Bronchial epithelial cell (primary cell): Measurements from ENCODE around the gene ARHGAP19. TPM values are rescaled to one million over a fixed set of nuclear protein-coding genes. Genes with fewer than 3 reads are reported as not detected.

Experiments used
- DNase-seq: peaks from one replicate; pipeline ENCODE4 v3.0.0-alpha.2; 2010; ENCODE audit warnings: low read depth
- FAIRE-seq: peaks from 2 replicates; lab custom pipeline; 2011; peaks lifted over from hg19 to GRCh38; lab: Jason Lieb, UNC
- H3K27me3 ChIP-seq: 2 replicates; pipeline ENCODE4 v1.5.1; 2011; ENCODE audit warnings: low read length; ENCODE audit not compliant: control insufficient read depth, insufficient read depth
- H3K36me3 ChIP-seq: 2 replicates; pipeline ENCODE4 v1.5.1; 2011; ENCODE audit warnings: low read length; ENCODE audit not compliant: control insufficient read depth, insufficient read depth
- H3K4me3 ChIP-seq: 2 replicates; pipeline ENCODE4 v1.5.1; 2011; ENCODE audit warnings: mild to moderate bottlenecking, low read depth, low read length, control low read depth
- CTCF ChIP-seq: IDR thresholded peaks from 2 replicates; pipeline ENCODE4 v1.5.1; 2011; ENCODE audit warnings: mild to moderate bottlenecking, moderate library complexity, low read length, control low read depth, inconsistent platforms; ENCODE audit not compliant: insufficient read depth, severe bottlenecking
- total RNA-seq: library from RNA; depleted of rRNA; stranded (reverse); fragments of >200 nt; gene quantifications from 2 replicates; pipeline ENCODE4 v1.2.1, GENCODE V29; 2014

ARHGAP19 gene
- total RNA-seq, 1 donor from 2014 or later: 4.7 TPM

DNA sequence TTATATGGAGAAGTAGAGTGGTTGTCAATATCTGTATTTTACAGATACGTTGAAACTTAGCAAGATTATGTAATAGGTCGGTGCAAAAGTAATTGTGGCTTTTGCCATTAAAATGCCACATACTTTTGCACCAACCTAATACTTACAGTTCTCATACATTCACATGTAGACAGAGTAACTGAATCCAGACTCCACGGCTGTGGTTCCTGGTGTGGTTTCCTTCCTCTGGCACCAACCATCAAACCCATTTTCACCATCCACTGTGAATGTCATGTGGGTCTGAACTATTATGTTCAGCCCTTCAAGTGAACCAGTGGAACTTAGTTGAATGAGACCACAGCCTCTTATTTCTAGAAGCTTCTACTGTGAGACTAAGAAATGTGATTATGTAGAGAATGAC is 75.1 kb downstream of the ARHGAP19 start:
- DNase-seq: no peak
- FAIRE-seq: no peak
- no peaks in the 10 kb centered on the region for H3K36me3 ChIP-seq
- H3K4me3 ChIP-seq: no peak overlapping the region
- TF ChIP-seq CTCF: no peak
- H3K27me3 ChIP-seq: no peaks in the 10 kb centered on the region

- FAIRE-seq (no peak), DNase-seq (no peak)
- Histone ChIP-seq H3K36me3 (no peaks in the 10 kb centered on the region), H3K4me3 (no peak overlapping the region), H3K27me3 (no peaks in the 10 kb centered on the region)
- no peak for TF ChIP-seq CTCF
Observed at GRCh38 chr10:97215619-97216260, 76.7 kb downstream of the ARHGAP19 start.

- FAIRE-seq: no peak
- no peak for TF ChIP-seq CTCF
Observed at GRCh38 chr10:97213431-97213830, 79.0 kb downstream of the ARHGAP19 start.

GRCh38 chr10:97211229-97211628 is 81.2 kb downstream of the ARHGAP19 start:
- Histone ChIP-seq H3K36me3 (no peaks in the 10 kb centered on the region), H3K27me3 (no peaks in the 10 kb centered on the region), H3K4me3 (no peak overlapping the region)
- DNase-seq (no peak), FAIRE-seq (no peak)
- no peak for TF ChIP-seq CTCF

More at GRCh38 chr10:97213431-97213830, 79.0 kb downstream of the ARHGAP19 start:
- Histone ChIP-seq H3K27me3 (no peaks in the 10 kb centered on the region), H3K36me3 (no peaks in the 10 kb centered on the region), H3K4me3 (no peak overlapping the region)
- no peak for DNase-seq

- DNase-seq (peak; percentile 64), FAIRE-seq (no peak)
- H3K4me3 ChIP-seq: no peak overlapping the region
- peaks cover 1% of the 10 kb centered on the region for H3K27me3 ChIP-seq
- TF ChIP-seq CTCF: peak; percentile 91
- no peaks in the 10 kb centered on the region for H3K36me3 ChIP-seq
Observed at GRCh38 chr10:97210543-97210960, 81.9 kb downstream of the ARHGAP19 start.

GRCh38 chr10:97207756-97208346 is 84.6 kb downstream of the ARHGAP19 start:
- FAIRE-seq: no peak
- TF ChIP-seq CTCF: no peak
- no peaks in the 10 kb centered on the region for H3K36me3 ChIP-seq
- H3K4me3 ChIP-seq: no peak overlapping the region
- DNase-seq: no peak
- H3K27me3 ChIP-seq: peaks cover 3% of the 10 kb centered on the region
